ENCODE measurements around the gene SMPD1. TPM values are rescaled to one million over a fixed set of nuclear protein-coding genes. Genes with fewer than 3 reads are reported as not detected.

SMPD1 gene
- total RNA-seq, 4 donors from 2014 or later = 26.6 to 37.8 (median 33.5) TPM

DNA sequence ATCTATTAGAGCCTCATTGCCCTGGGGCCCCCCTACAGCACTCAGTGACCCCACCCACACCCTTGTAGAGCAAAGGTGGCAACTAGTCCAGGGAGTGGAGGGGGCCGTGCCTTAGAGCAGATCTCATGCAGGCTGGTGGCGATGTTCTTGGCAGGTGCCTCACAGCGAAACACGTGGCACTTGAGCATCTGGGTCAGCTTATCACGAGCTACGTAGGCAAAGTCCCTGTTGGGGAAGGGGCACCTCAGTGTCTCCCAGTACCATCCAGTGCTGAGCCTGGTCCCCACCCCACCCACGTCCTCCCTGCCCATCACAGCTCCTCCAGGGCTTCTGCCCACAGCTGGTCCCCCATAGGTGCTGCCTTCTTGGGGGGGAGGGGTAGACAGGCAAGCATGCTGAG lies 11.2 kb downstream of the SMPD1 start:
- TF ChIP-seq POLR2A (IDR thresholded peaks at IDR 0.05) (no peak), POLR2AphosphoS5 (IDR thresholded peaks at IDR 0.05) (no peak), EP300 (IDR thresholded peaks at IDR 0.05) (no peak), CTCF (IDR thresholded peaks at IDR 0.05) (no peak)

DNA sequence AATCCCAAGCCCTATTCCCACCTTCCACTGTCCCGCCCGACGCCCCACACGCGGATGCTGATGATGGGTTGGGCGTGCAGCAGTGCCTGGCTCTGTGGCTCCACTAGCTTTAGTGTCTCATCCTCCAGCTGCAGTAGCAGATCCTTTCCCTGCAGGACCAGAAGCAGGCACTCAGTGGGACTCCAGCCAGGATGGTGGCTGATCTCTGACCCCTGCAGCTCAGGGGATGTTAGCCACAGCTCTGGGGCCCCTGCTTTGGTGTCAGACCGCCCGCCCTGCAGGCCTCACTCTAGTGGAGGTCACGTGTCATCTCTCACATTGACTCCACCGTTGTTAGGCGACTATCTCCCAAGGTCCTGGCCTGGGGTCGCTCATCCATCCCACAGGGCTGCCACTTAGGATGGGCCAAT lies 11.8 kb downstream of the SMPD1 start:
- ATAC-seq = no peak
- Histone ChIP-seq H3K27ac (no peak overlapping the region), H3K4me3 (no peak overlapping the region), H3K9me3 (no peaks in the 10 kb centered on the region), H3K4me1 (peaks cover 0 to 42% (median 8%) of the 10 kb centered on the region in 3 donors), H3K27me3 (no peaks in the 10 kb centered on the region), H3K36me3 (peaks cover 0 to 75% of the 10 kb centered on the region in 2 donors)
- 53 to 100% methylated on average over 1 to 4 of the region's 12 CpGs for WGBS, 2 donors (ENCODE audit: low coverage in 1 of 2)
- TF ChIP-seq CTCF (IDR thresholded peaks at IDR 0.05) (no peak), EP300 (IDR thresholded peaks at IDR 0.05) (no peak), POLR2A (IDR thresholded peaks at IDR 0.05) (no peak)

More for the DNA sequence above, 11.2 kb downstream of the SMPD1 start:
- no peak for ATAC-seq
- Histone ChIP-seq H3K4me1 (peaks cover 0 to 38% (median 8%) of the 10 kb centered on the region in 3 donors), H3K27me3 (no peaks in the 10 kb centered on the region), H3K36me3 (peaks cover 0 to 71% of the 10 kb centered on the region in 2 donors), H3K27ac (no peak overlapping the region), H3K4me3 (no peak overlapping the region), H3K9me3 (no peaks in the 10 kb centered on the region)
- 84 to 100% methylated on average over 1 to 4 of the region's 7 CpGs for WGBS, 2 donors (ENCODE audit: low coverage in 1 of 2)

DNA sequence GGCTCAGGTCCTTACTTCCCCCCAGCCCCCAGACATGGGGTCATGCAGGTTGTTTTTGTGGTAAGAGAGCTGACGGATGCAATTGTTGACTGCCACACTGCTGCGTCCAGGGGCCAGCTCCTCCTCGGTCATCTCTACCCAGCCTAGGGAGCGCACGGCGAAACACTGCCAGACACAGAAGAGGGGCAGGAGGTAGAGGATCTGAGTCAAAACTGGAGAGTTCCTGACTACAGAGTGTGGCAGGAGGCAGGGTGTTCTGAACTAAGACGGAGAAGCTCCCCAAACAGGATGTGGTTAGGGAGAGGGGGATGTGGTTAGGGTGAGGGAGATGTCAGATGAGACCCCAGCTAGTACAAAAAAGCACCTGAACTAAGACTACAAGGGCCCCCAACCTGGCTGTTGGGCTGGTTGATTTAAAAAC lies 12.3 kb downstream of the SMPD1 start:
- H3K4me3 ChIP-seq = no peak overlapping the region
- H3K4me1 ChIP-seq = peaks cover 0 to 40% (median 8%) of the 10 kb centered on the region in 3 donors
- 90% methylated on average over 2 of the region's 7 CpGs; no CpG with 5 or more reads in 1 of the 2 donors for WGBS, 2 donors (ENCODE audit: low coverage in 1 of 2)
- no peak for TF ChIP-seq POLR2AphosphoS5 (IDR thresholded peaks at IDR 0.05)
- no peak for TF ChIP-seq CTCF (IDR thresholded peaks at IDR 0.05)
- TF ChIP-seq POLR2A (IDR thresholded peaks at IDR 0.05) = no peak
- TF ChIP-seq EP300 (IDR thresholded peaks at IDR 0.05) = no peak
- no peak for ATAC-seq
- peaks cover 0 to 75% of the 10 kb centered on the region in 2 donors for H3K36me3 ChIP-seq
- H3K27me3 ChIP-seq = no peaks in the 10 kb centered on the region
- no peaks in the 10 kb centered on the region for H3K9me3 ChIP-seq
- no peak overlapping the region for H3K27ac ChIP-seq

GRCh38 chr11:6403539-6403938 lies 13.3 kb downstream of the SMPD1 start:
- TF ChIP-seq CTCF (IDR thresholded peaks at IDR 0.05) = no peak
- TF ChIP-seq EP300 (IDR thresholded peaks at IDR 0.05) = no peak
- no peak for TF ChIP-seq POLR2A (IDR thresholded peaks at IDR 0.05)
- TF ChIP-seq POLR2AphosphoS5 (IDR thresholded peaks at IDR 0.05) = no peak
- peaks cover 0 to 71% of the 10 kb centered on the region in 2 donors for H3K36me3 ChIP-seq
- WGBS, 2 donors (ENCODE audit: low coverage in 1 of 2) = no CpG with 5 or more reads among the region's 8 CpGs
- H3K4me3 ChIP-seq = no peak overlapping the region
- no peak for ATAC-seq
- peaks cover 0 to 31% (median 8%) of the 10 kb centered on the region in 3 donors for H3K4me1 ChIP-seq
- H3K9me3 ChIP-seq = no peaks in the 10 kb centered on the region
- H3K27ac ChIP-seq = no peak overlapping the region
- H3K27me3 ChIP-seq = no peaks in the 10 kb centered on the region

DNA sequence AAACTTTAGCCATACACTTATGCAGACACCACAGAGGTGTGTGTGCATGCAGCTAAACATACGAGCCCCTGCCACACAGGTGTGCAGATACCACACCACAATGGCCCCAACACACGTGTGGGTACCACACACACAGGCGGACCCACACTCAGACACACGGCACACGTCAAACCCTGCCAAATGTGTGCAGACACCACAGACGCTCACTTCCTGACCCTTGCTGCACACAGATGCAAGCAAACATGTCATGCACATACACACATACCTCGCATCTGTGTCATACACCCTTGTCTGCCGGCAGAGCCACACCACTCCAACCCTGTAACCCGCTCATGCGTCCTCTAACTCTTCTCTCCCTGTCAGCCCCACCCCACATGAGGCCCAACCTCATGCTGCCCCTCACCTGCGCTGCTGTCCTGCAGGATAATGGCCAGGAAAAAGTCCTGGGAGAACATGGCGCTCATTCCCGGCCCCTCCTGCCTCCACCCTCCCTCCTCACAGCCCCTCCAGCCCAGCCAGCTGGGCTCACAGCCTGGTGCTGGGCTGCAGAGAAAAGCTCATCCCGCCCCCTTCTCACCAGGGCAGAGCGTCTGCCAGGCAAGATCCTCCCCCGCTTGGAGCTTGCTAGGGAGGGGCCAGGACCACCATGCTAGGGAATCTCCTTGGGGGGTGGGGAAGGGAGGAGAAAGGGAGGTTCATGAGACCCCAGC lies 14.2 kb downstream of the SMPD1 start:
- H3K27me3 ChIP-seq = no peaks in the 10 kb centered on the region
- H3K4me3 ChIP-seq = no peak overlapping the region
- ATAC-seq = no peak
- peak overlapping the region in 1 of 4 donors; percentile 5 for H3K27ac ChIP-seq
- peaks cover 0 to 71% of the 10 kb centered on the region in 2 donors for H3K36me3 ChIP-seq
- H3K4me1 ChIP-seq = peaks cover 0 to 31% (median 8%) of the 10 kb centered on the region in 3 donors
- 54 to 94% methylated on average over 3 to 7 of the region's 16 CpGs for WGBS, 2 donors (ENCODE audit: low coverage in 1 of 2)
- TF ChIP-seq POLR2A (IDR thresholded peaks at IDR 0.05) = no peak
- H3K9me3 ChIP-seq = no peaks in the 10 kb centered on the region

All from gastroesophageal sphincter (tissue), 4 donors.